GM21528 (cell line): Measurements from ENCODE around the gene CARD18.

Experiments used
- ATAC-seq: cut with Tn5 transposase; IDR thresholded peaks from one replicate; pipeline ENCODE4 v1.9.1; 2021; ENCODE audit warnings: mild to moderate bottlenecking, moderate library complexity; ENCODE audit not compliant: unreplicated experiment, low FRiP score

CARD18 gene, protein sequence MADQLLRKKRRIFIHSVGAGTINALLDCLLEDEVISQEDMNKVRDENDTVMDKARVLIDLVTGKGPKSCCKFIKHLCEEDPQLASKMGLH

DNA sequence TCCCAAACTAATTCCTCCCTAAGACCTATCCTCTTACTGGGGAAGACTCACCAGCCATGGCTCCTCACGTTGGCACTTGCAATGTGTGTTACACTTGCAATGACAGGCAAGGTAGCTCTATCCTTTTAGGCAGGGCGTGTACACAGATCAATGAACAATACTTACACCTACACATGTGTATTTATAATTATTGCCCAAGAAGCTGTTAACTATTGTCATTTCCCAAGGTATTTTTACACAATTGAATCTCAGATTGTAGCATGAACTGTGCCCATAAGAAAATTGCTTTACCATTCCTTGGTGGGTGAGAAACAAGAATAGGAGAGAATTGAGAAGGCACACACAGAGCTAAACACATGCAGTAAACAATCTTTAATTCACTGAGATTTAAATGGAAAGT, at the start of gene CARD18:
TSS of gene CARD18 (minus strand) at position 101 of the 400 bp plus-strand sequence. CDS start at position 58, 43 bp downstream.
- no peak for ATAC-seq

GRCh38 chr11:105183987-105184386, 44.4 kb upstream of the CARD18 start:
- ATAC-seq, result no peak

DNA sequence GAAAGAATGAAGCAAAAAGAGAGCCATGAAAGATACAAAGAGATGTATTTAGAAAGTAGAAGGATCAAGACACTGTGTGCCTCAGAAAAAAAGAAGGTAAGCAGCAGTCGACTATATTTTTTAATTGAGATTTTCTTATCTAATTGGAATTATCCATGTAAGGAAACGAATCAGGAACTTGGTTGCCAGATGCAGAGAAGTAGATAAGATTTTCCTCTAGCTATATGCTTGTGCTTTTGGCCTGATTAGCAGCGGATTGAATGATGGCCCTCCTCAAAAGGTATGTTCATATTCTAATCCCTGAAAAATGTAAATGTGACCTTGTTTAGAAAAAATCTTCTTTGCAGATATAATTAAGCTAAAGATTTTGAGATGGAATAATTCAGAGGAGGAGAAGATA, 43.9 kb upstream of the CARD18 start:
- no peak for ATAC-seq

DNA sequence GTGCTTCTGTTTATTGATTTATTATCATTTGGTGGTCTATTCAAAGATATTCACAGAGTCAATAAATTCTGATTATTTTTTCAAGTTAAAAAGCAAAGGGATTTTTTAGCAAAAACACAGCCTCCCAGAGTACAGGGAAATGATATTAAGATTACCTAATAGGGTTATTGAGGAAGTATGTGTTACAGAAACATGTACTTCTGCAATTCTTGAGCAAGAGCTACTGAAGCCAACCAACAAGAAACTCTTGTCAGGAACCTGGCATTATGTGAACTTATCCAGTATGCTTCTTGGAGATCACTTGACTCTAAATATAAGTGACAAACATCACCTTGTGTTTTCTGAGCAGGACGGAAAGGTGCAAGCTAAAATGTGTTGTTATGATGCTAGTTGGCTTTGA, 42.0 kb upstream of the CARD18 start:
- ATAC-seq, result no peak

- no peak for ATAC-seq
Observed at GRCh38 chr11:105181100-105181499, 41.5 kb upstream of the CARD18 start.

GRCh38 chr11:105179542-105180278, 40.1 kb upstream of the CARD18 start:
- no peak for ATAC-seq

DNA sequence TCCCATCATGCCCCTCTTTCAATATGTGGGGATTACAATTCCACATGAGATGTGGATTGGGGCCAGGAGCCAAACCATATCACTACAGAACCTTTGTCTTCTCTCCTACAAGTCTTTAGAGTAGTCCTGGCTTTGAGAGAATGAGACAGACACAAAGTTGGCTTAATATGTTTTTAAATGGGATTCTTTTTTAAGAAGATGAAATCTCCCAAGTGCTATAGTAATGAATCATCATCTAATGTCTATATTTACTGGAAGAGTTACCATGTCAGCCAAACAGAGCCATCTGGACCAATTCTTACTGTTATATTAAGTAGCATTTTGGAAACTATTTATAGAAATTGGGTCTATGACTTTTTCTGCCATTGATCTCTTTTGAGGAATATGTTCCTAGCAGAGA, 38.1 kb upstream of the CARD18 start:
- ATAC-seq, result no peak

DNA sequence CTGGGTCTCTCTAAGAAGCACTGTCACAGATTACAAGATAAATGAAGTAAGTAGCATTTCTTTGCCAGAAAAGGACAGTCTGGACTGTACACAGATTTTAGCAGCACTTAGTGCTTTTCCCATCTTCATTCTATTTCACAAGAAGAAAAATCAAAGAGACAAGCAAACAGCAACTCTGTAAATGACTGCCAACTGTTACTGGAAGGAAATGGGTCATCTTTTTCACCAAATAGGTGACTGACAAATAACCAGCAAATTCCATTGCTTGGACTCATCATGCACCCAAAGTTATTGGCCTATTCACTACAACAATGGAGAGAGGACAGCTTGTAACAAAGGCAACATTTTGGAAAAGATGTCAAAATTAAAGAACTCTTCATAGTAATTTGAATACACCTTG, 28.9 kb upstream of the CARD18 start:
- no peak for ATAC-seq

DNA sequence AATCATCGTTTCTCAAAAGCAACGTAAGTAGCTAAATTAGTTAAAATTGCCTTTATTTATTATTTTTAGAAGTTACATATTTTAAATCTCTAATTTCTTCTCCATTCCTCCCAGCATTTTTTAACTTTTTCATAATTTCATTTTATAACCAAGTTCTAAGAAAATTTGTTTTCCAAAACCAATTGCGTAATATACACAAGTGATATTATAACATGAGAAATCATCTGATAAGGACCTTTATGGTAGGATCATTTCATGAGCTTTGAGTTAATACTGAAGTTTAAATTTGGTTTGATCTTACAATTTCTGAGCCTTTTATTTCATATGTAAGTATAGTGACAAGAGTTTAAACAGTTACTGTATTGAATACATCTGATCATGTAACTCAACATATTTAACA, 27.7 kb upstream of the CARD18 start:
- no peak for ATAC-seq

- no peak for ATAC-seq
Observed at GRCh38 chr11:105164208-105164607, 24.6 kb upstream of the CARD18 start.

- ATAC-seq, result no peak
Observed at GRCh38 chr11:105162506-105162905, 22.9 kb upstream of the CARD18 start.

- ATAC-seq, result no peak
Observed at GRCh38 chr11:105158436-105158835, 18.9 kb upstream of the CARD18 start.

- no peak for ATAC-seq
Observed at GRCh38 chr11:105156720-105157119, 17.2 kb upstream of the CARD18 start.

DNA sequence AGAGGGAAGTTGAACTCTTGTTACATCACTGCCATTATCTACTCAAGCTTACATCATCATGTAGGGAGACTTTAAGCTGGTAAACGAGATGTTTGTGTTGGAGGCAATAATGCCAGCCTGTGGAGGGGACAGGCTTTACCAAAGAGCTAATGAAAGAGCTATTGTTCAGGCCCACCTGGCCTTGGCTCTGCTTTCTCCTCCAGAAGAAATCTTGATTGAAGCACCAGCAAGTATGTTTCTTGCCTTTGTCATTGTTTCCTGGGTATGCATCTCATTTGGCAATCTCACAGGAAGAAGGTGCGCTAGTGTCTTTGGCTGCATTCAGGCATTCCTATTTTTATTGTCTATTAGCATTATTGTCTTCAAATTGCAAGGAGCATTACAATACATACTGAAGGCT, 16.7 kb upstream of the CARD18 start:
- no peak for ATAC-seq

GRCh38 chr11:105155679-105156078, 16.1 kb upstream of the CARD18 start:
- ATAC-seq, result no peak

DNA sequence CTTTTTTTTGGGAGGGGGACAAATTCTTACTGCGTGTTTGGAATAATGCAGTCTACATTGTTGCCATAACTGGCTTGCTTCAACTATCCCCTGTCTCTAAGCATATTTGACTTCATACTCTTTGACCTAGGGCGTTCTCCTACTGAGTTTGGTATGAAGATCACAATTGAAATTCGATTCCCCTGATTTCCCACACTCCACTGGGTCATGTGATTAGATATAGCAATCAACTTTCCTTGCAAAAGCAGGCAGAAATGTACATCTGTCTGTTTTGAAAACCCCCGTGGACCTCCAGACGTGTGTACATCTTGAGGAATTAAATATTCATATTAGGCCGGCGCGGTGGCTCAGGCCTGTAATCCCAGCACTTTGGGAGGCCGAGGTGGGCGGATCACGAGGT, 13.8 kb upstream of the CARD18 start:
- no peak for ATAC-seq

GRCh38 chr11:105152560-105152959, 13.0 kb upstream of the CARD18 start:
- ATAC-seq, result no peak

- ATAC-seq, result no peak
Observed at GRCh38 chr11:105152021-105152512, 12.5 kb upstream of the CARD18 start.

DNA sequence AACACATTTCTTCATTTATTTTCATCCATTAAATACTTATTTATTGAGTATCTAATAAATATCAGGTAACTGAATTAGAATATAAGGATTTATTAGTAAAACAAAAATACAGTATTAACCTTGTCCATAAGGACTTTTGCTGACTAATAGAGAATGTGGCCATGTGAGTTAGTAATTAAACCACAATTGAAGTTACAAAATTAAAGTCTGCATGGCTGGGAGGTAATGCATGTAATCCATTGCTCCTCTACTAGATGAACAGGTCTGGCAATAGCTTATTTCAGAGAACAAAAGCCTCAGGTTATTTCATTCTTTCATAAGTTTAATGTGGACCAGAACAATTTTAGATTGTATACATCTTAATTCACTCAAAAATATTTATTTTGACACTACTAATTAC, 9.9 kb upstream of the CARD18 start:
- ATAC-seq, result no peak

- no peak for ATAC-seq
Observed at GRCh38 chr11:105148241-105148640, 8.7 kb upstream of the CARD18 start.

- ATAC-seq, result no peak
Observed at GRCh38 chr11:105144887-105145286, 5.3 kb upstream of the CARD18 start.

- ATAC-seq, result no peak
Observed at GRCh38 chr11:105142167-105142566, 2.6 kb upstream of the CARD18 start.
